SU-DHL-6 (cell line): Measurements from ENCODE around the gene ZP2.

ENCODE experiments used
- H2AFZ ChIP-seq: fragments of 200-600 bp; sonication (generic); 2 replicates; pipeline ENCODE4 v1.6.1; 2014; ENCODE audit warnings: low read depth, mild to moderate bottlenecking, moderate library complexity, mixed read lengths, antibody characterized with exemption, low read length; ENCODE audit not compliant: severe bottlenecking
- H3F3A ChIP-seq: fragments of 200-600 bp; shearing (Covaris generic); 2 replicates; pipeline ENCODE4 v1.6.0; 2016; ENCODE audit warnings: antibody characterized with exemption, mild to moderate bottlenecking; ENCODE audit not compliant: insufficient read depth
- H3K27ac ChIP-seq: fragments of 200-600 bp; sonication (generic); 2 replicates; pipeline ENCODE4 v1.5.1; 2016; ENCODE audit warnings: low read depth, mild to moderate bottlenecking, low read length, moderate library complexity, mixed read lengths
- H3K27me3 ChIP-seq: fragments of 200-600 bp; sonication (generic), shearing (Covaris generic); 2 replicates; pipeline ENCODE4 v1.6.0; 2014; ENCODE audit warnings: mild to moderate bottlenecking, low read length
- H3K36me3 ChIP-seq: fragments of 200-600 bp; sonication (generic); 2 replicates; pipeline ENCODE4 v1.6.1; 2014; ENCODE audit warnings: mild to moderate bottlenecking, low read length, mixed read lengths
- H3K4me2 ChIP-seq: fragments of 300-600, 200-600 bp; shearing (Covaris generic), sonication (generic); 2 replicates; pipeline ENCODE4 v1.6.0; 2014; ENCODE audit warnings: low read length, low read depth, mild to moderate bottlenecking; ENCODE audit not compliant: poor library complexity, severe bottlenecking
- H3K4me3 ChIP-seq: fragments of 200-600 bp; sonication (generic); 2 replicates; pipeline ENCODE4 v1.5.1; 2014; ENCODE audit warnings: antibody characterized with exemption, low read length, mild to moderate bottlenecking, mixed read lengths; ENCODE audit not compliant: insufficient read depth, poor library complexity, severe bottlenecking
- H3K79me2 ChIP-seq: fragments of 200-600 bp; sonication (generic); 2 replicates; pipeline ENCODE4 v1.6.1; 2014; ENCODE audit warnings: mild to moderate bottlenecking, low read length, moderate library complexity; ENCODE audit not compliant: insufficient read depth
- H3K9ac ChIP-seq: fragments of 200-600 bp; sonication (generic); 2 replicates; pipeline ENCODE4 v1.7.0; 2014; ENCODE audit warnings: mild to moderate bottlenecking, low read length
- H3K9me2 ChIP-seq: fragments of 200-600 bp; sonication (generic); replicated peaks from 2 replicates; pipeline ENCODE4 v1.6.1; 2014; ENCODE audit warnings: low read length; ENCODE audit not compliant: insufficient read depth
- H3K9me3 ChIP-seq: fragments of 200-600 bp; sonication (generic); 2 replicates; pipeline ENCODE4 v1.6.1; 2014; ENCODE audit warnings: low read length, mixed read lengths; ENCODE audit not compliant: insufficient read depth
- H4K20me1 ChIP-seq: fragments of 200-600 bp; sonication (generic); 2 replicates; pipeline ENCODE4 v1.6.1; 2014; ENCODE audit warnings: low read depth, mild to moderate bottlenecking, antibody characterized with exemption, low read length, moderate library complexity, mixed read lengths
- EZH2phosphoT487 ChIP-seq: fragments of 200-600 bp; sonication (generic), shearing (Covaris generic); conservative IDR thresholded peaks from 2 replicates; pipeline ENCODE4 v1.6.1; 2018; ENCODE audit warnings: mild to moderate bottlenecking, antibody characterized with exemption, low read length, moderate library complexity, mixed read lengths
- TF ChIP-seq, protein P1 (sequence below): fragments of 200-600 bp; sonication (generic); IDR thresholded peaks from one replicate; pipeline ENCODE4 v1.5.1; 2017; ENCODE audit warnings: antibody characterized with exemption, mild to moderate bottlenecking, low read length, moderate library complexity; ENCODE audit not compliant: insufficient read depth, poor library complexity, severe bottlenecking

Gene ZP2

DNA sequence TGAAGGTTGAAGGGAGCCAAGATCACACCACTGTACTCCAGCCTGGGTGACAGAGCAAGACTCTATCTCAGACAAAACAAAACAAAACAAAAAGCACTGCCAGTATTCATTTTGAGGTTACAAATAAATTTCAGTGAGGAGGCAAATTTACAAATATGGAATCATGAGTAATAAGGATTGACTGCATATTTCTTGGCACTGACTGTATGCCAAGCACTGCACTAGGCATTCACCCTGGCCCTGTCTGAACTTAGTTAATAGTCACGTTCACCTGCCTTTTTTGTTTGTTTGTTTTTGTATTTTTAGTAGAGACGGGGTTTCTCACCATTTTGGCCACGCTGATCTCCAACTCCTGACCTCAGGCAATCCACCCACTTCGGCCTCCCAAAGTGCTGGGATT, 47.8 kb downstream of the ZP2 start:
- Histone ChIP-seq H3K27ac (no peak overlapping the region), H3K4me2 (no peak overlapping the region), H3K27me3 (no peaks in the 10 kb centered on the region), H3K9me3 (no peaks in the 10 kb centered on the region), H3K4me3 (no peak overlapping the region), H3K36me3 (0 out of 2 replicates have a peak, but pooled peaks cover 7% of the 10 kb centered on the region), H3K9ac (no peak overlapping the region), H3F3A (no peaks in the 10 kb centered on the region; the same call in 1 of the 2 replicates), H2AFZ (no peak overlapping the region), H3K9me2 (no peaks in the 10 kb centered on the region), H3K79me2 (peaks cover 11% of the 10 kb centered on the region; the same call in 1 of the 2 replicates), H4K20me1 (no peaks in the 10 kb centered on the region)
- no peak for TF ChIP-seq EZH2phosphoT487
- TF ChIP-seq, protein P1, sequence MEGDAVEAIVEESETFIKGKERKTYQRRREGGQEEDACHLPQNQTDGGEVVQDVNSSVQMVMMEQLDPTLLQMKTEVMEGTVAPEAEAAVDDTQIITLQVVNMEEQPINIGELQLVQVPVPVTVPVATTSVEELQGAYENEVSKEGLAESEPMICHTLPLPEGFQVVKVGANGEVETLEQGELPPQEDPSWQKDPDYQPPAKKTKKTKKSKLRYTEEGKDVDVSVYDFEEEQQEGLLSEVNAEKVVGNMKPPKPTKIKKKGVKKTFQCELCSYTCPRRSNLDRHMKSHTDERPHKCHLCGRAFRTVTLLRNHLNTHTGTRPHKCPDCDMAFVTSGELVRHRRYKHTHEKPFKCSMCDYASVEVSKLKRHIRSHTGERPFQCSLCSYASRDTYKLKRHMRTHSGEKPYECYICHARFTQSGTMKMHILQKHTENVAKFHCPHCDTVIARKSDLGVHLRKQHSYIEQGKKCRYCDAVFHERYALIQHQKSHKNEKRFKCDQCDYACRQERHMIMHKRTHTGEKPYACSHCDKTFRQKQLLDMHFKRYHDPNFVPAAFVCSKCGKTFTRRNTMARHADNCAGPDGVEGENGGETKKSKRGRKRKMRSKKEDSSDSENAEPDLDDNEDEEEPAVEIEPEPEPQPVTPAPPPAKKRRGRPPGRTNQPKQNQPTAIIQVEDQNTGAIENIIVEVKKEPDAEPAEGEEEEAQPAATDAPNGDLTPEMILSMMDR = no peak

DNA sequence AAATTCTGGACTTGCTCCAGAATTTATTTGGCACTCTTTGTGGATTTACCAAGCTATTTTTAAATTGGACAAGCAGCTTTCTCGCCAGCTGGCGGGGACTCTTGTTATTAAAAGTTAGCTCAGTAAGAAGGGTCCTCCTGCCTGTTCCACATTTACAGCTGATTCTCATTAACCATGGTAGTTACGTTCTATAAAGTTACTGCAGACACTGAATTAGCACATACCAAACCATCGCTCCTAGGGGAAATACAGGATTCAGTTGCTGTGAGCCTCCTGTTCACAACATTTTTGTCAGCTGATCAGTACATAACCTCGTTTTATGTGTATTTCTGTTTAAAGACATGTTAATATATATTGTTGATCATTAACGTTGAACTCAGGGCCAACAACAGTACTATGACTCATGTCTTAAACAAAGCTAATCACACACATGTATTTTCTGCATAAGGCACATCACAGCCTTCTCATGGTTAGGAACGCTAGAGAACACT, 48.7 kb downstream of the ZP2 start:
- H3K4me2 ChIP-seq = no peak overlapping the region
- H3K27ac ChIP-seq = no peak overlapping the region
- H3F3A ChIP-seq = no peaks in the 10 kb centered on the region; the same call in 1 of the 2 replicates
- TF ChIP-seq, protein P1 = no peak
- no peaks in the 10 kb centered on the region for H3K9me3 ChIP-seq
- peaks cover 11% of the 10 kb centered on the region; the same call in 1 of the 2 replicates for H3K79me2 ChIP-seq
- no peak overlapping the region for H3K9ac ChIP-seq
- H3K36me3 ChIP-seq = 0 out of 2 replicates have a peak, but pooled peaks cover 7% of the 10 kb centered on the region
- no peaks in the 10 kb centered on the region for H3K27me3 ChIP-seq
- no peak overlapping the region for H2AFZ ChIP-seq
- H3K4me3 ChIP-seq = no peak overlapping the region
- H4K20me1 ChIP-seq = no peaks in the 10 kb centered on the region
- no peaks in the 10 kb centered on the region for H3K9me2 ChIP-seq

DNA sequence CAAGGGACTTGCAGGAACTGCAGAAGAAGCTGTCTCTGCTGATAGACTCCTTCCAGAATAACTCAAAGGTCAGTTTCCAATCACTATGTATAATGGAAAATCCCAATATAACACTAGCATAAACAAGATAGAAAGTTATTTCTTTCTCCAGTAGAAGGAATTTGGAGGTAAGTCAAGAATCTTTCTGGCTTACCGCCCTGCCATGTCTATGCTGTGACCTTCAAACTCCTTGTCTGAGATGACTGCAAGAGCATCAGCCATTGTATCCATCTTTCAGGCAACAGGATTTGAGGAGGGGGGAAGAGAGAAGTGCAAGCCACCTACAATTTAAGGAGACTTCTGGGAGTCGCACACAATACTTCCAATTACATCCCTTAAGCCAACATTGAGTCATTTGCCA, 50.2 kb downstream of the ZP2 start:
- H3K36me3 ChIP-seq = 0 out of 2 replicates have a peak, but pooled peaks cover 7% of the 10 kb centered on the region
- no peaks in the 10 kb centered on the region; the same call in 1 of the 2 replicates for H3F3A ChIP-seq
- no peaks in the 10 kb centered on the region for H3K9me2 ChIP-seq
- no peak overlapping the region for H2AFZ ChIP-seq
- no peak overlapping the region for H3K4me2 ChIP-seq
- H3K27ac ChIP-seq = no peak overlapping the region
- no peaks in the 10 kb centered on the region for H4K20me1 ChIP-seq
- no peaks in the 10 kb centered on the region for H3K27me3 ChIP-seq
- H3K4me3 ChIP-seq = no peak overlapping the region
- no peak overlapping the region for H3K9ac ChIP-seq
- no peak for TF ChIP-seq EZH2phosphoT487
- TF ChIP-seq, protein P1 = no peak
- no peaks in the 10 kb centered on the region for H3K9me3 ChIP-seq
- H3K79me2 ChIP-seq = peaks cover 11% of the 10 kb centered on the region; the same call in 1 of the 2 replicates
